ENCODE results near the gene CNTD1.

The CNTD1 gene

GRCh38 chr17:42832934-42833766 is 34.5 kb downstream of the CNTD1 start, which contains the start of gene PSME3:
TSS of gene PSME3 (plus strand) at chr17:42833397. CDS start at chr17:42833632, 235 bp downstream.
- WGBS (ENCODE audit: extremely low coverage, insufficient coverage, low lambda C conversion rate): no CpG with 5 or more reads among the region's 71 CpGs
- peaks cover 18% of the 10 kb centered on the region for H3K79me2 ChIP-seq (ENCODE audit: control insufficient read depth, insufficient read depth, low read length)
- peaks cover 8% of the 10 kb centered on the region for H3K79me1 ChIP-seq (ENCODE audit: low read length)
- H2BK5ac ChIP-seq (ENCODE audit: low read length): peak within 1 kb of the TSS; percentile 72
- H3K4ac ChIP-seq (ENCODE audit: low read depth, low read length): peak within 1 kb of the TSS; percentile 66
- peak within 1 kb of the TSS; percentile 95 for H4K5ac ChIP-seq (ENCODE audit: low read length)
- H3K18ac ChIP-seq (ENCODE audit: low read length): peak within 1 kb of the TSS; percentile 10
- H4K8ac ChIP-seq (ENCODE audit: low read depth, low read length): peak within 1 kb of the TSS; percentile 100
- DNase-seq: peak; percentile 95
- peak within 1 kb of the TSS; percentile 99 for H3K4me2 ChIP-seq (ENCODE audit: low read length)
- peak within 1 kb of the TSS; percentile 72 for H3K23ac ChIP-seq (ENCODE audit: low read length)
- peak within 1 kb of the TSS; percentile 21 for H3K27ac ChIP-seq (ENCODE audit: low read depth, low read length)
- no peak within 1 kb of the TSS for H2BK15ac ChIP-seq (replicated peaks; ENCODE audit: low read depth)
- H3K9ac ChIP-seq (ENCODE audit: low read length): peak within 1 kb of the TSS; percentile 93
- H3K27me3 ChIP-seq (ENCODE audit: insufficient read depth, low read length, poor library complexity): no peaks in the 10 kb centered on the region
- H3K56ac ChIP-seq (ENCODE audit: low read length): peak within 1 kb of the TSS; percentile 97
- no peaks in the 10 kb centered on the region for H3K4me1 ChIP-seq (ENCODE audit: control insufficient read depth, low read depth, low read length)
- peaks cover 9% of the 10 kb centered on the region for H3K36me3 ChIP-seq (ENCODE audit: control insufficient read depth, insufficient read depth, low read length)
- H3K4me3 ChIP-seq (ENCODE audit: low read length): peak within 1 kb of the TSS; percentile 89
- H2BK120ac ChIP-seq (ENCODE audit: low read depth, low read length): no peak within 1 kb of the TSS
- peak within 1 kb of the TSS; percentile 25 for H2AK5ac ChIP-seq (ENCODE audit: low read length)

- H3K23ac ChIP-seq (ENCODE audit: low read length): peak overlapping the region; percentile 72
- peak overlapping the region; percentile 93 for H3K9ac ChIP-seq (ENCODE audit: low read length)
- no peak overlapping the region for H4K5ac ChIP-seq (ENCODE audit: low read length)
- H3K4me2 ChIP-seq (ENCODE audit: low read length): peak overlapping the region; percentile 99
- no peak overlapping the region for H4K8ac ChIP-seq (ENCODE audit: low read depth, low read length)
- peaks cover 8% of the 10 kb centered on the region for H3K79me1 ChIP-seq (ENCODE audit: low read length)
- H2BK120ac ChIP-seq (ENCODE audit: low read depth, low read length): no peak overlapping the region
- H3K4me1 ChIP-seq (ENCODE audit: control insufficient read depth, low read depth, low read length): no peaks in the 10 kb centered on the region
- H3K18ac ChIP-seq (ENCODE audit: low read length): no peak overlapping the region
- H2AK5ac ChIP-seq (ENCODE audit: low read length): peak overlapping the region; percentile 25
- H2BK5ac ChIP-seq (ENCODE audit: low read length): no peak overlapping the region
- H3K4me3 ChIP-seq (ENCODE audit: low read length): peak overlapping the region; percentile 89
- peak overlapping the region; percentile 97 for H3K56ac ChIP-seq (ENCODE audit: low read length)
- peaks cover 10% of the 10 kb centered on the region for H3K36me3 ChIP-seq (ENCODE audit: control insufficient read depth, insufficient read depth, low read length)
- no CpG with 5 or more reads among the region's 18 CpGs for WGBS (ENCODE audit: extremely low coverage, insufficient coverage, low lambda C conversion rate)
- peaks cover 18% of the 10 kb centered on the region for H3K79me2 ChIP-seq (ENCODE audit: control insufficient read depth, insufficient read depth, low read length)
- H3K27ac ChIP-seq (ENCODE audit: low read depth, low read length): no peak overlapping the region
- H3K27me3 ChIP-seq (ENCODE audit: insufficient read depth, low read length, poor library complexity): no peaks in the 10 kb centered on the region
- peak overlapping the region; percentile 26 for H3K4ac ChIP-seq (ENCODE audit: low read depth, low read length)
- peak; percentile 22 for DNase-seq
- no peak overlapping the region for H2BK15ac ChIP-seq (replicated peaks; ENCODE audit: low read depth)
Observed at GRCh38 chr17:42833767-42834422, 35.2 kb downstream of the CNTD1 start.

GRCh38 chr17:42835732-42836131 is 37.1 kb downstream of the CNTD1 start:
- Histone ChIP-seq H3K79me1 (ENCODE audit: low read length) (peaks cover 8% of the 10 kb centered on the region), H3K27me3 (ENCODE audit: insufficient read depth, low read length, poor library complexity) (no peaks in the 10 kb centered on the region), H3K4me2 (ENCODE audit: low read length) (no peak overlapping the region), H4K8ac (ENCODE audit: low read depth, low read length) (no peak overlapping the region), H2BK120ac (ENCODE audit: low read depth, low read length) (no peak overlapping the region), H2AK5ac (ENCODE audit: low read length) (no peak overlapping the region), H3K9ac (ENCODE audit: low read length) (no peak overlapping the region), H3K56ac (ENCODE audit: low read length) (no peak overlapping the region), H3K4me3 (ENCODE audit: low read length) (no peak overlapping the region), H2BK15ac (replicated peaks; ENCODE audit: low read depth) (no peak overlapping the region), H3K4ac (ENCODE audit: low read depth, low read length) (no peak overlapping the region), H4K5ac (ENCODE audit: low read length) (no peak overlapping the region), H3K23ac (ENCODE audit: low read length) (no peak overlapping the region), H2BK5ac (ENCODE audit: low read length) (no peak overlapping the region), H3K18ac (ENCODE audit: low read length) (no peak overlapping the region), H3K79me2 (ENCODE audit: control insufficient read depth, insufficient read depth, low read length) (peaks cover 18% of the 10 kb centered on the region), H3K4me1 (ENCODE audit: control insufficient read depth, low read depth, low read length) (no peaks in the 10 kb centered on the region), H3K36me3 (ENCODE audit: control insufficient read depth, insufficient read depth, low read length) (peaks cover 15% of the 10 kb centered on the region), H3K27ac (ENCODE audit: low read depth, low read length) (no peak overlapping the region)
- DNase-seq: no peak
- no CpG with 5 or more reads among the region's 6 CpGs for WGBS (ENCODE audit: extremely low coverage, insufficient coverage, low lambda C conversion rate)

GRCh38 chr17:42841975-42842685 is 43.5 kb downstream of the CNTD1 start:
- Histone ChIP-seq H3K79me2 (ENCODE audit: control insufficient read depth, insufficient read depth, low read length) (no peaks in the 10 kb centered on the region), H2BK5ac (ENCODE audit: low read length) (no peak overlapping the region), H4K5ac (ENCODE audit: low read length) (no peak overlapping the region), H3K4ac (ENCODE audit: low read depth, low read length) (no peak overlapping the region), H3K27ac (ENCODE audit: low read depth, low read length) (no peak overlapping the region), H3K56ac (ENCODE audit: low read length) (no peak overlapping the region), H3K4me2 (ENCODE audit: low read length) (no peak overlapping the region), H3K36me3 (ENCODE audit: control insufficient read depth, insufficient read depth, low read length) (peaks cover 35% of the 10 kb centered on the region), H3K18ac (ENCODE audit: low read length) (no peak overlapping the region), H3K27me3 (ENCODE audit: insufficient read depth, low read length, poor library complexity) (no peaks in the 10 kb centered on the region), H3K9ac (ENCODE audit: low read length) (no peak overlapping the region), H2BK120ac (ENCODE audit: low read depth, low read length) (no peak overlapping the region), H3K4me3 (ENCODE audit: low read length) (no peak overlapping the region), H3K23ac (ENCODE audit: low read length) (no peak overlapping the region), H4K8ac (ENCODE audit: low read depth, low read length) (no peak overlapping the region), H3K79me1 (ENCODE audit: low read length) (peaks cover 2% of the 10 kb centered on the region), H2BK15ac (replicated peaks; ENCODE audit: low read depth) (no peak overlapping the region), H3K4me1 (ENCODE audit: control insufficient read depth, low read depth, low read length) (no peaks in the 10 kb centered on the region), H2AK5ac (ENCODE audit: low read length) (no peak overlapping the region)
- WGBS (ENCODE audit: extremely low coverage, insufficient coverage, low lambda C conversion rate): no CpG with 5 or more reads among the region's 11 CpGs
- no peak for DNase-seq

GRCh38 chr17:42843358-42843934 is 44.8 kb downstream of the CNTD1 start:
- Histone ChIP-seq H3K4me1 (ENCODE audit: control insufficient read depth, low read depth, low read length) (no peaks in the 10 kb centered on the region), H3K27me3 (ENCODE audit: insufficient read depth, low read length, poor library complexity) (no peaks in the 10 kb centered on the region), H3K4me3 (ENCODE audit: low read length) (no peak overlapping the region), H2BK5ac (ENCODE audit: low read length) (no peak overlapping the region), H2BK15ac (replicated peaks; ENCODE audit: low read depth) (no peak overlapping the region), H3K27ac (ENCODE audit: low read depth, low read length) (no peak overlapping the region), H2AK5ac (ENCODE audit: low read length) (no peak overlapping the region), H3K9ac (ENCODE audit: low read length) (no peak overlapping the region), H3K36me3 (ENCODE audit: control insufficient read depth, insufficient read depth, low read length) (peaks cover 28% of the 10 kb centered on the region), H3K79me2 (ENCODE audit: control insufficient read depth, insufficient read depth, low read length) (no peaks in the 10 kb centered on the region), H3K18ac (ENCODE audit: low read length) (no peak overlapping the region), H3K79me1 (ENCODE audit: low read length) (peaks cover 2% of the 10 kb centered on the region), H2BK120ac (ENCODE audit: low read depth, low read length) (no peak overlapping the region), H3K56ac (ENCODE audit: low read length) (no peak overlapping the region), H4K5ac (ENCODE audit: low read length) (no peak overlapping the region), H3K23ac (ENCODE audit: low read length) (no peak overlapping the region), H3K4me2 (ENCODE audit: low read length) (no peak overlapping the region), H3K4ac (ENCODE audit: low read depth, low read length) (no peak overlapping the region), H4K8ac (ENCODE audit: low read depth, low read length) (no peak overlapping the region)
- DNase-seq: peak; percentile 74
- no CpG with 5 or more reads among the region's 6 CpGs for WGBS (ENCODE audit: extremely low coverage, insufficient coverage, low lambda C conversion rate)

Data from mesendoderm (in vitro differentiated cells).